ENCODE measurements around the gene IGSF21.

DNA sequence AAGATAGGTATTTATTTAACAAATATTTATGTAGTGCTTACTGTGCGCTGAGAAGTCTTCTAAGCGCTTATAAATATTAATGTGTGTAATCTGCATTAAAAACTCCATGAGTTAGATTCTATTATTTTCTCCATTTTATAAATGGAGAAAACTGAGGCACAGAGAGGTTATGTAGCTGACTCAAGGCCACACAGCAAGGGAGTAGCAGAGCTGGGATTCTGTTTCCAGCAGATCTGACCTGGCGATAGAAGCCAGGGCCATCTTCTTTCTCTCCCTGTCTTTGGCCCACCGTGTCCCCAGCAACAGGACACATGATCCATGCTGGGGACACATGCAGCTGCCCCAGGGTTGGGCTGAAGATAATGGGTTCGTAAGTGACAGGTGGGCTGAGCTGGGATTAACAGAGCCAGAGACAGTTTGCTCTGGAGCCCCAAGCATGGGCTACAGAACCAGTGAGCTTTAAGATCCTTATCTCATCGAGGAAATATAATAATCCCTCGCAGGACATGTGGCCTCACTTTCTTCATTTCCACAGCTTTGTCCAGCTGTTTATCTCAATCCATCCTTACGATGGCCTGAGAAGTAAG lies 30.3 kb downstream of the IGSF21 start:
- TF ChIP-seq, protein P1, sequence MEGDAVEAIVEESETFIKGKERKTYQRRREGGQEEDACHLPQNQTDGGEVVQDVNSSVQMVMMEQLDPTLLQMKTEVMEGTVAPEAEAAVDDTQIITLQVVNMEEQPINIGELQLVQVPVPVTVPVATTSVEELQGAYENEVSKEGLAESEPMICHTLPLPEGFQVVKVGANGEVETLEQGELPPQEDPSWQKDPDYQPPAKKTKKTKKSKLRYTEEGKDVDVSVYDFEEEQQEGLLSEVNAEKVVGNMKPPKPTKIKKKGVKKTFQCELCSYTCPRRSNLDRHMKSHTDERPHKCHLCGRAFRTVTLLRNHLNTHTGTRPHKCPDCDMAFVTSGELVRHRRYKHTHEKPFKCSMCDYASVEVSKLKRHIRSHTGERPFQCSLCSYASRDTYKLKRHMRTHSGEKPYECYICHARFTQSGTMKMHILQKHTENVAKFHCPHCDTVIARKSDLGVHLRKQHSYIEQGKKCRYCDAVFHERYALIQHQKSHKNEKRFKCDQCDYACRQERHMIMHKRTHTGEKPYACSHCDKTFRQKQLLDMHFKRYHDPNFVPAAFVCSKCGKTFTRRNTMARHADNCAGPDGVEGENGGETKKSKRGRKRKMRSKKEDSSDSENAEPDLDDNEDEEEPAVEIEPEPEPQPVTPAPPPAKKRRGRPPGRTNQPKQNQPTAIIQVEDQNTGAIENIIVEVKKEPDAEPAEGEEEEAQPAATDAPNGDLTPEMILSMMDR (IDR thresholded peaks at IDR 0.05), result no peak
- no peak for TF ChIP-seq POLR2A (IDR thresholded peaks at IDR 0.05)
